ENCODE results near the gene HP1BP3. TPM values are rescaled to one million over a fixed set of nuclear protein-coding genes. Genes with fewer than 3 reads are reported as not detected.
"Not testable (repeated sequence)": the region's sequence is repeated elsewhere in the genome, so short reads cannot be mapped to it uniquely, and the experiment has no call there.

HP1BP3 gene
- total RNA-seq, 1 experiment from 2014 or later = 125 TPM

GRCh38 chr1:20727746-20728316 is 59.3 kb downstream of the HP1BP3 start:
- DNase-seq (ENCODE audit: low spot score) = no peak

- no peak for DNase-seq (ENCODE audit: low spot score)
Observed at GRCh38 chr1:20726932-20727745, 60.0 kb downstream of the HP1BP3 start.

DNA sequence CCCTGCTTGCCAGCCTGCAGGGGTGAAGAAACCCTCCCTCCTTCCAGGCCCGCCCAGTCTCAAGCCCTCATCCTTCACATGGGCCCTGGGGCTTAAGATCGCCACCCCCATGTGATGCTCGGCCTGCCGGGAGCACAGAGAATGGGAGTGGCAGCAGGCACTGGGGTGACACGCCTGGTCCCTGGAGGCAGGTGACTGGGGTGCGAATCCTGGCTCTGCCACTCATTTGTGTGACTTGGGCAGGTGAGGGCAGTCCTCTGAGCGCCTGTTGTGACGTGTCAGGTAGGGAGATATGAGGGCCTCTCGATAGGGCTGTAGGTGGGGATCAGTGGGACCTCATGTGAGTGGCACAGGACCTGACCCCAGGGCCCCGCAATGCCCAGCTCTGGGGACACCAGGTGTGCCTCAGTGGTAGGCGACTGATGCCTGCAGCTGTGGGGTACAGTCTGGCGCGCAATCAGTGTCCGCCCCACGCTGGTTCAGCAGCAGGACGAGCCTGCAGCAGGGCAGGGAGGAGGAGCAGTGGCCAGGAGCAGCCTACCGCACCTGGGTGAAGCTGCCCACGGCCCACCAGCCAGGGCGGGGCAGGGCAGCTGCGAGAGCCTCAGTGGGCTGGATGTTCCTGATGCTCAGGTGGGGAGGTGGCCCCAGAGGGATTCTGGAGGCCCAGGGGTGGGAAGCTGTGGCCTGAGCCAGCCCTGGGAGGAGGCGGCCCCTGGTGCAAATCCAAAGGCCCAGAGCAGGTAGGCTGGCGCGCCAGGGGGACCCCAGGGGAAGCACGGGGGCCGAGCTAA is 60.8 kb downstream of the HP1BP3 start:
- no peak for DNase-seq (ENCODE audit: low spot score)

DNA sequence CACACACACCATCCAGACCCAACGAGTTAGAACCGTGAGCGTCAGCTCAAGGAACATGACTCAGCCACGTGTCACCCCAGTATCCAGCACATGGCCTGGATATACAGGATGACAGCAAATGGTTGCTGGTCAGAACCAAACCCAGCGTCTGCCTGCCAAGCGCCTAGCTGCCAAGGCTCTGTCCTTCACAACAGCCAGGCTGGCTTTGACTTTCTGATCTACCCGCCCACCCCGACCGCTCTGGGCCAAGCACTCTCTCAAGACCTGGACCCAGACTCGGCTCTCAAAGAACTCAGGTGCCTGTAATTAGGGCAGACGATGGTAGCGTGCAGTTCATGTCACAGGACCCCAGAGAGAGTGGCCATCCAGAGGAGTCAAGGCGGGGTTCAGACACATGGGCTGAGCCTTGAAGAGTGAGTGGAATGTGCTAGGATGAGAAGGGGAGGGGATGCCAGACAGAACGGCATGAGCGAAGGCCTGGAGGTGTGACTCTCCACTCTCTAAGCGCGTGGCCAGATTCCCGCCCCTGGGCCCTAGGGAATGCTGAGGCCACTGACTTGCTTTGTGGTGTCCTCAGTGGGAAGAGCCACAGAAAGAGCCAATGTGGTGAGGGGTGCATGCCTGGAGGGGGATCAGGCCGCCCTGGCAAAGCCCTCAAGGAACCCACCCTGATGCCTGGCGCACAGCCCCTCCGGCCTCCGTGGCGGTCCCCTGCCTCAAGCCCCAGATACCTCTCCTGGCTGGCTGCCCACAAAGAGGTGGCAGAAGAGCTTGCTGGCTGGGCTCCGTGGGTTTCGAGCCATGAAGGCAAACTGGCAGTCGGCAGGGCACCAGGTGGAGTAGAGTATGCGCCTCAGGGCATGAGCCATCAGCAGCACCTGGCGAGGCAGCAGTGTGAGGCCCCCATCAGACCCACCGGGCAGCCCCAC is 61.7 kb downstream of the HP1BP3 start:
- peak; percentile 39 for DNase-seq (ENCODE audit: low spot score)

DNA sequence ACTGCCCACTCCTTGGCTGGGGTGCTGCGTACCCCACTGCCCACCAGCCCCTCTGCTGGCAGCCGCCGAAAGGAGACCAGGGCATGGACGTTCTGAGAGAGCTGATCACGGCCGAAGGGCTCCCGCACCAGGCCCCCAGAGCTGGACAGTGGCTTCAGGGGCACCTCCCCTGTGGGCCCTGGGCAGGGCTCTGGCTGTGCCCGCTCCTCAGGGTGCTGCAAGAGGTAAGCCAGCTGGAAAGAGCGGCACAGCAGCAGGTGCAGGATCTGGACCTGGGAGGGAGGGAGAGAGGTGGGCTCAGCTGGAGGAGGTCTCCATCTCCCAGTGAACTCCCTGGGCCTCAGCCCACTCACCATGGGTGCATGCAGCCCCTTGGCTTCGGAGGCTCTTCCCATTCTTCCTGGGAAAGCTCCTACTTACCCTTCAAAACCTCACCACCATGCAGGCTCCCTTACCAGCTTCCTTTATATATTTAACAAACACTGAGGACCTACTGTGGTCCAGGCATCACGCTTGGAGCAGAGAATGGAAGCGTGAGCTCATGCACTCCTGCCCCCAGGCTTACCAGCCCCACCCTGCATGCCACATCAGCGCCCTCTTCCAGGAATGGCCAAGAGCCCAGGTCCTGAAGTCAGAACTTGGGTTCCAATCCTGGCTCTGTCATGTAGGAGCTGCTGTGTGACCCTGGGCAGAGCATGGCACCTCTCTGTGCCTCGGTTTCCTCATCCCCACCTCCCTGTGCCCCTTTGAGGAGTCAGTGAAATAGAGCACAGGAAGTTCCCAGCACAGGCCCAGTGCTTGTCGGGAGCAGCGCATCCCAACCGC is 62.5 kb downstream of the HP1BP3 start:
- no peak for DNase-seq (ENCODE audit: low spot score)

GRCh38 chr1:20723537-20724363 is 63.4 kb downstream of the HP1BP3 start:
- no peak for DNase-seq (ENCODE audit: low spot score)

- DNase-seq (ENCODE audit: low spot score) = no peak
Observed at GRCh38 chr1:20723159-20723536, 64.0 kb downstream of the HP1BP3 start.

- no peak for DNase-seq (ENCODE audit: low spot score)
Observed at GRCh38 chr1:20721117-20722061, 65.7 kb downstream of the HP1BP3 start.

DNA sequence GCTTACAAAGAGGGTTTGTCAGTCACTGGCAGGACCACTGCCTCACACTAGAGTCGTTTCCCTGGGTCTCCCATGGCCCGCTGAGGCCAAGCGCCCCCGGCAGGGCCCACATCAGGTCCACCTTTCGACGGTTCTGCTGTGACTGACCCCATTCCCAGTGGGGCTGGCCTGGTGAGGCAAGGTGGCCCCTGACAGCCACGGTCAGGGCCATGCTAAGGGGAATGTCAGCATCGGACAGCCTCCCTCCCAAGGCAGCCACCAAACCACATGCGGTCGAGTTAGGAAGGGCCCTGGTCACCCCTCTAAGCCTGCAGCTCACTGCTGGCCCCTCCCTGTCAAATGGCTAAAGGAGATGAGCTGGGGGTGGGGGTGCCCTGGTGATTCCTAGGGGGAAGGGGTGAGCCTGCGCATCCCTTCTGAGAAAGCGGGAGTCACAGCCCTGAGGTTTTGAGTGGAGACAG is 66.4 kb downstream of the HP1BP3 start:
- DNase-seq (ENCODE audit: low spot score) = no peak

- no peak for DNase-seq (ENCODE audit: low spot score)
Observed at GRCh38 chr1:20719871-20720620, 67.1 kb downstream of the HP1BP3 start.

- no peak for DNase-seq (ENCODE audit: low spot score)
Observed at GRCh38 chr1:20719261-20719660, 67.8 kb downstream of the HP1BP3 start.

DNA sequence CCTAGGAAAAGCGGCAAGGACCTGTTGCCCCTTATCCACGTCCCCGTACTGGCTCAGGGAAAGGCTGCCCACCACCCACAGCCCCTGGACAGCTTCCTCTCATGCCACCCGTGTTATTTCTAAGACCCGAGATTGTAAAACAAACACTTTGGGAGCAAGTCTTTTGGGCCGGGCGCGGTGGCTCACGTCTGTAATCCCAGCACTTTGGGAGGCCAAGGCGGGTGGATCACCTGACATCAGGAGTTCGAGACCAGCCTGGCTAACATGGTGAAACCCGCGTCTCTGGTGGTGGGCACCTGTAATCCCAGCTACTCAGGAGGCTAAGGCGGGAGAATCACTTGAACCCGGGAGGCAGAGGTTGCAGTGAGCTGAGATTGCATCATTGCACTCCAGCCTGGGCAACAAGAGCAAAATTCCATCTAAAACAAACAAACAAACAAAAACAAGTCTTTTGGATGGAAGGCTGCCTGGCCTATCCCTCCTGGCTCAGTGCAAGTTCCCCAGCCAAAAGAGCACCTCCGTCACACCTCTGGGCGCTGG is 68.7 kb downstream of the HP1BP3 start:
- not testable (repeated sequence) for DNase-seq (ENCODE audit: low spot score)

- DNase-seq (ENCODE audit: low spot score) = no peak
Observed at GRCh38 chr1:20717452-20718342, 69.4 kb downstream of the HP1BP3 start, which contains the start of gene KIF17. Gene KIF17 (minus strand): TSS chr1:20718007. CDS start chr1:20717706, 301 bp downstream.

- DNase-seq (ENCODE audit: low spot score) = no peak
Observed at GRCh38 chr1:20716232-20716631, 70.9 kb downstream of the HP1BP3 start.

DNA sequence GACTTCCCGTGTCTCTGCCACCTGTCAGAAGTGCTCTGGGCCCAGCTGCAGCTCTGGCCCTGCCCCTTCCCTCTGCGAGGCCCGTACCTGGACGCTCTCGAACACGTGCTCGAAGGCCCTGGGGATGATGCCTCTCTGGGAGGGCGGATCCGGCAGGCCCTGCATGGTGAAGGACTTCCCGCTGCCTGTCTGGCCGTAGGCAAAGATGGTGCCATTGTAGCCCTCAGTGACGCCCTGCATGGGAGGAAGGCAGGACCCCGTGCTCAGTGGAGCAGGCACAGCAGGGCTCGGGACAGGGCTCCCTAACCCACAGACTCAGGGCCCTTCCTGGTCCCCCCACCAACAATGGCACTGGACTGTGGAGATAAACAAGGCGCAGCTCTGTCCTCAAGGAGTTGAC is 71.7 kb downstream of the HP1BP3 start:
- DNase-seq (ENCODE audit: low spot score) = no peak

DNA sequence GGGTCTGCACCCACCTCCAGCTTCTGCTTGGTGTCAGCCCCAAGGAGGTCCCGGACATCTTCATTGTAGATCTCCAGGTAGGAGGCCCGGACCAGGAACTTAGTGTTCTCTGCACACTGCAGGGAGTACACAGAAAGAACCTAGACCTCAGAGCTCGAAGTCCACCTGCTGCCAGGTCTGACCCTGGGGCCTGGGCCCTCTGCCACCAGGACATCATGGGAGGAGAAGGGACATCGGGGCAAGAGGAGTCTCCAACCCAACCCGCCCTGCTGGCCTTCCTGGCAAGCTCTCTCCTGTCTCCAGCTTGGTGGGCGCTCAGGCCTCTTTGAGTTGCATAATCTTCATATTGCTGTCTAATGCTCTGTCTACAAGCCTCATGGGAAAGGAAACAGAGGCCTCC is 73.7 kb downstream of the HP1BP3 start:
- DNase-seq (ENCODE audit: low spot score) = no peak

Data from A172 (cell line).